GM19452 (cell line): ENCODE measurements around the gene MGAT5.

Source experiments
- ATAC-seq: cut with Tn5 transposase; IDR thresholded peaks from one replicate; pipeline ENCODE4 v1.9.1; 2021; ENCODE audit not compliant: unreplicated experiment

The MGAT5 gene

GRCh38 chr2:134362152-134362668, 108.3 kb downstream of the MGAT5 start:
- no peak for ATAC-seq

- ATAC-seq: no peak
Measured at GRCh38 chr2:134362740-134363139, 108.9 kb downstream of the MGAT5 start.

GRCh38 chr2:134365356-134365755, 111.5 kb downstream of the MGAT5 start:
- no peak for ATAC-seq

GRCh38 chr2:134366359-134366758, 112.5 kb downstream of the MGAT5 start:
- ATAC-seq: no peak

- no peak for ATAC-seq
Measured at GRCh38 chr2:134367213-134367612, 113.3 kb downstream of the MGAT5 start.

GRCh38 chr2:134368009-134368817, 114.3 kb downstream of the MGAT5 start:
- no peak for ATAC-seq

GRCh38 chr2:134369220-134369902, 115.5 kb downstream of the MGAT5 start:
- no peak for ATAC-seq

GRCh38 chr2:134370655-134371445, 117.0 kb downstream of the MGAT5 start:
- no peak for ATAC-seq

GRCh38 chr2:134372141-134372540, 118.3 kb downstream of the MGAT5 start:
- ATAC-seq: no peak

GRCh38 chr2:134372611-134373131, 118.8 kb downstream of the MGAT5 start:
- no peak for ATAC-seq

GRCh38 chr2:134375935-134376334, 122.1 kb downstream of the MGAT5 start:
- ATAC-seq: no peak

GRCh38 chr2:134377730-134378129, 123.9 kb downstream of the MGAT5 start:
- ATAC-seq: no peak

GRCh38 chr2:134379293-134379692, 125.4 kb downstream of the MGAT5 start:
- no peak for ATAC-seq

GRCh38 chr2:134379722-134380121, 125.8 kb downstream of the MGAT5 start:
- no peak for ATAC-seq

- ATAC-seq: no peak
Measured at GRCh38 chr2:134381141-134381540, 127.3 kb downstream of the MGAT5 start.

GRCh38 chr2:134384131-134384530, 130.3 kb downstream of the MGAT5 start:
- no peak for ATAC-seq

- no peak for ATAC-seq
Measured at GRCh38 chr2:134385195-134385594, 131.3 kb downstream of the MGAT5 start.

GRCh38 chr2:134386310-134386709, 132.4 kb downstream of the MGAT5 start:
- ATAC-seq: no peak

GRCh38 chr2:134389381-134389780, 135.5 kb downstream of the MGAT5 start:
- no peak for ATAC-seq

- peak; percentile 83 for ATAC-seq
Measured at GRCh38 chr2:134391751-134392160, 137.9 kb downstream of the MGAT5 start.

GRCh38 chr2:134392442-134393074, 138.7 kb downstream of the MGAT5 start:
- no peak for ATAC-seq
